Activated T-cell treated with anti-CD3 and anti-CD28 coated beads, Interleukin-2, amount 50 U/mL, for 4 hours (primary cell): ENCODE results near the gene RIT2. TPM values are rescaled to one million over a fixed set of nuclear protein-coding genes. Genes with fewer than 3 reads are reported as not detected.
"Not testable (repeated sequence)": the region's sequence is repeated elsewhere in the genome, so short reads cannot be mapped to it uniquely, and the experiment has no call there.

Experiments used
- ATAC-seq, 2 donors: fragments of 200-7000 bp; cut with Tn5 transposase; one replicate each; pipeline ENCODE4 v1.10.0; 2021
- DNase-seq: peaks from one replicate; pipeline ENCODE4 v3.0.0-alpha.2; 2020
- H3K27me3 Mint-ChIP-seq: one replicate; pipeline ENCODE4 v1.8.0; 2021; ENCODE audit warnings: low read depth, mixed read lengths
- H3K36me3 Mint-ChIP-seq: one replicate; pipeline ENCODE4 v1.8.0; 2022; ENCODE audit warnings: mixed read lengths; ENCODE audit not compliant: insufficient read depth
- H3K4me1 Mint-ChIP-seq: one replicate; pipeline ENCODE4 v1.8.0; 2021; ENCODE audit warnings: low read depth, mixed read lengths
- H3K4me3 Mint-ChIP-seq: one replicate; pipeline ENCODE4 v1.8.0; 2021; ENCODE audit warnings: mild to moderate bottlenecking, moderate library complexity, mixed read lengths
- H3K9me3 Mint-ChIP-seq: one replicate; pipeline ENCODE4 v1.8.0; 2021; ENCODE audit warnings: mixed read lengths
- total RNA-seq, 3 donors: library from RNA; stranded (reverse); gene quantifications; one replicate each; pipeline ENCODE4 v1.2.1, GENCODE V29; 2021

Gene RIT2
- total RNA-seq, 3 donors from 2014 or later = not detected

DNA sequence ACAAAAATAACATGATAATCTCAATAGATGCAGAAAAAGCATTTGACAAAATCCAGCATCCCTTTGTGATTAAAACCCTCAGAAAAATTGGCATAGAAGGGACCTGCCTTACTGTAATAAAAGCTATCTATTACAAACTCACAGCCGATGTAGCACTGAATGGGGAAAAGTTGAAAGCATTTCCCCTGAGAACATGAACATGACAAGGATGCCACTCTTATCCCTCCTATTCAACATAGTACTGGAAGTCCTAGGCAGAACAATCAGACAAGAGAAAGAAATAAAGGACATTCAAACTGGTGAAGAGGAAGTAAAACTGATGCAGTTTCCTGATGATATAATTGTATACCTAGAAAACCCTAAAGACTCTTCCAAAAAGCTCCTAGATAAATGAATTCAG lies 368.7 kb downstream of the RIT2 start:
- H3K36me3 Mint-ChIP-seq = no peaks in the 10 kb centered on the region
- no peaks in the 10 kb centered on the region for H3K27me3 Mint-ChIP-seq
- H3K9me3 Mint-ChIP-seq = peaks cover 3% of the 10 kb centered on the region

DNA sequence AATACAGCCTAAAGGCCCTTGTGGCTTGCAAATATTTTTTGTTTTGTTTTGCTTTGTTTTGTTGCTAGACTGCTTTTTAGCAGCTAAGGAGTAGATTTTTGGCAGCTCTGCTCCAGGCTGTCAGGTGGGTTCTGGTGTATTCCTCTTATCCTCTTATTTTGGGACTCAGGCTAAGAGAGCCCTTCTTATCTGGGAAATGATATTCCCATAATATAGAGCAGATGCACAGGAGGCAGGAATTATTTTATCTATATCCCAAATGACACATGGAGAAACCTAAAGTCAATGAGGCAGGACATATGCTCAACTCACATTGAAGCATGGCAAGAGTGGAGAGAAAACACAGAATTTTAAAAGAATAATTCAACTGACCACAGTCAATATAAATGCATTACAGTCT lies 369.6 kb downstream of the RIT2 start:
- Mint-ChIP-seq H3K36me3 (no peaks in the 10 kb centered on the region), H3K4me1 (no peaks in the 10 kb centered on the region), H3K27me3 (no peaks in the 10 kb centered on the region), H3K4me3 (no peak overlapping the region), H3K9me3 (peaks cover 3% of the 10 kb centered on the region)
- DNase-seq (no peak), ATAC-seq (no peak)

More for the DNA sequence above, 368.7 kb downstream of the RIT2 start:
- DNase-seq (no peak), ATAC-seq (no peak)
- H3K4me1 Mint-ChIP-seq = no peaks in the 10 kb centered on the region
- no peak overlapping the region for H3K4me3 Mint-ChIP-seq

DNA sequence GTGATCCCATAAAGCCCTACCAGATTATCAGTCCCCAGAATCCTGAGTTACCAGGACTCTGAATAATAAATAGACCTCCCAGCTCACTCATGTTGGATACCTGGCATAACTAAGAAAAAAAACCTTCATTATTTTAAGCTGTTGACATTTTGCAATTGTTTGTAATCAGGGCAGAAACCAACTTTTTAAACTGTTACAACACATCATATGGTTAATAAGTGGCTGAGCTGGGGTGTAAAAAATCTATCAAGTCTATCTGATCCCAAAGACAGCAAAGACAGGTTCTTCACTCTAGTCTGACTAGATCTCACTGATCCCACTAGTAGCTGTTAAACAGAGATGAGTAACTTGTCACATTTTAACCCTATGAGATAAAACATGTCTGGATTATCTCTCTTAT lies 370.3 kb downstream of the RIT2 start:
- Mint-ChIP-seq H3K4me3 (no peak overlapping the region), H3K36me3 (no peaks in the 10 kb centered on the region), H3K4me1 (no peaks in the 10 kb centered on the region), H3K9me3 (peaks cover 3% of the 10 kb centered on the region), H3K27me3 (no peaks in the 10 kb centered on the region)
- ATAC-seq (no peak), DNase-seq (no peak)

DNA sequence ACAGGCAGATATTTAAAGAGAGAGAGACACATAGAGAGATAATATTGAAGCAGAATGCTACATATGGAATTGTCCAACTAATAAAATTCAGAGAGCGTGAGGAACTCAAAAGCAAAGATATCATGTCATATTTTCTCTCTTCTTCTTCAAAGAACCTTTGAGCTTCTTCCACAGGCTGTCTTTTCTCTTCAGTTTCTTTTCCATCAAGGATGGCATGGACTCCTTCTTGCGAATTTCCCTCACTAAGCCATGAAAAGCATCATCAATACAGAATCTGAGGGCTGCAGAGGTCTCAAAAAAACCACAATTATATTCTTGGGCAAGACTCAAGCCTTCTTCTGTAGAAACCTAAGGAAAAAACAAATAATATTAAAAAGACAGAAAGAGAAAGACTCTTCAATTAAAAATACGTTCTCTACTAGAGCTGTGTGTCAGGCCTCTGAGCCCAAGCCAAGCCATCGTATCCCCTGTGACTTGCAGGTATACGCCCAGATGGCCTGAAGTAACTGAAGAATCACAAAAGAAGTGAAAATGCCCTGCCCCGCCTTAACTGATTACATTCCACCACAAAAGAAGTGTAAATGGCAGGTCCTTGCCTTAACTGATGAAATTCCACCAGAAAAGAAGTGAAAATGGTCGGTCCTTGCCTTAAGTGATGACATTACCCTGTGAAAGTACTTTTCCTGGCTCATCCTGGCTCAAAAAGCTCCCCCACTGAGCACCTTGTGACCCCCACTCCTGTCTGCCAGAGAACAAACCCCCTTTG lies 371.9 kb downstream of the RIT2 start:
- H3K4me1 Mint-ChIP-seq = no peaks in the 10 kb centered on the region

DNA sequence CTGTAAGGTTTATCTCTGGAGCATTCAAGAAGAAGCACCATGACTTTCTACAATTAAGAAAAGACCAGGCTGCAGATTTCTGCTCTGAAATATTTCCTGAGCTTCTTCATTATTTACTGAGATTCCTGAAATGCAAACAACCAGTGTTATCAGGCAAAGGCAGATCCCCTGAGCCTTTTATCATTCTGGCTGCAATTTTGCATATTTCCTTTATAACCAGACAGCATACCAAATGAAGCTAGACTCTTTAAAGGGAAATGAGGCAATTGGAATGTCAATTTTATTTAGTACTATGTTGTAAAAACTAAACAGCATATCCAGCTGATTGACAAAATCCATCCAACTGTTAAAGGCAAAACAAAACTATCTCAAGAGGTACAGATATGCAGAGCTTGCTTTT lies 372.5 kb downstream of the RIT2 start:
- Mint-ChIP-seq H3K9me3 (peaks cover 3% of the 10 kb centered on the region), H3K27me3 (no peaks in the 10 kb centered on the region), H3K36me3 (no peaks in the 10 kb centered on the region), H3K4me1 (no peaks in the 10 kb centered on the region), H3K4me3 (no peak overlapping the region)
- no peak for ATAC-seq
- no peak for DNase-seq

More for the DNA sequence above, 371.9 kb downstream of the RIT2 start:
- Mint-ChIP-seq H3K4me3 (no peak overlapping the region), H3K9me3 (peaks cover 3% of the 10 kb centered on the region), H3K36me3 (no peaks in the 10 kb centered on the region), H3K27me3 (no peaks in the 10 kb centered on the region)
- ATAC-seq (no peak), DNase-seq (no peak)

DNA sequence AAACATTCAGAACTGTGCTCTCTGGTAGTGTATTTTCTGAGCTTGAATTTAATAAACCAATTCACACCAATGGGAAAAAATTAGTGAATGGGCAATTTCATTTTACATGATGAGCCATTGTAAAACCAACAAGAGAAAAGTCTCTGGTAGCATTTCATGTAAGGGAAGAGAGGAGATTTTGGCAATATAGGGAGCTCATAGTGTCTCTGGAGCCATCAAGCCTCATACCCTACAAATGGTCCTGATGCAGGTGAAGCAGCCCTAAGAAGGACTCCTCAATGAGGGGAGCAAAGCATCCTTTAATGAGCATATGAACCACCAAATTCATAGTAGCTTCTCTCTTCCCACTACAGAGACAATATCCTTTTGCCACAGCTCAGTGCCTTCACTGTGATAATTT lies 373.0 kb downstream of the RIT2 start:
- no peak for DNase-seq
- no peak for ATAC-seq
- no peak overlapping the region for H3K4me3 Mint-ChIP-seq
- H3K27me3 Mint-ChIP-seq = no peaks in the 10 kb centered on the region
- H3K9me3 Mint-ChIP-seq = peaks cover 3% of the 10 kb centered on the region
- no peaks in the 10 kb centered on the region for H3K36me3 Mint-ChIP-seq
- H3K4me1 Mint-ChIP-seq = no peaks in the 10 kb centered on the region

DNA sequence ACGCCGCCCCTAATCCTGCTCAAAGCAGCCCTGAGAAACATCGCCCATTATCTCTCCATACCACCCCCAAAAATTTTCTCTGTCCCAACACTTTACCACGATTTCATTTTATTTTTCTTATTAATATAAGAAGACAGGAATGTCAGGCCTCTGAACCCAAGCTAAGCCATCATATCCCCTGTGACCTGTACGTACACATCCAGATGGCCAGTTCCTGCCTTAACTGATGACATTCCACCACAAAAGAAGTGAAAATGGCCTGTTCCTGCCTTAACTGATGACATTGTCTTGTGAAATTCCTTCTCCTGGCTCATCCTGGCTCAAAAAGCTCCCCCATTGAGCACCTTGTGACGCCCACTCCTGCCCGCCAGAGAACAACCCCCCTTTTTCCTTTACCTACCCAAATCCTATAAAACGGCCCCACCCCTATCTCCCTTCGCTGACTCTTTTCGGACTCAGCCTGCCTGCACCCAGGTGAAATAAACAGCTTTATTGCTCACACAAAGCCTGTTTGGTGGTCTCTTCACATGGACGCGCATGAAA lies 373.6 kb downstream of the RIT2 start:
- not testable (repeated sequence) for H3K27me3 Mint-ChIP-seq, H3K4me1 Mint-ChIP-seq, H3K9me3 Mint-ChIP-seq, DNase-seq, H3K36me3 Mint-ChIP-seq, ATAC-seq, H3K4me3 Mint-ChIP-seq

DNA sequence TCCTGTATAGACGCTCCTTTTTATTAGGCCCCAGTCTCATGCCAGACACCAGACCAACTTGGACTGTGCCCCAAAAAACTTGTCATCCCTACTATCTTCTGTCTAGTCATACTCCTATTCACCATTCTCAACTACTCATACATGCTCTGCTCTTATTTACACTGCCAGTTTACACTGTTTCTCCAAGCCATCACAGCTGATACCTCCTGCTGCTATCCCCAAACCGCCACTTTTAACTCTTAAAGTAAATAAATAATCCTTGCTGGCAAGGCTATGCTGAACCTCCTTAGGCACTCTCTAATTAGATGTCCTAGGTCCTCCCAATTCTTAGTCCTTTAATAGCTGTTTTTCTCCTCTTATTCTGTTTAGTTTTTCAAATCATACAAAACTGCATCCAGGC lies 374.2 kb downstream of the RIT2 start:
- ATAC-seq, H3K4me1 Mint-ChIP-seq, DNase-seq, H3K9me3 Mint-ChIP-seq, H3K27me3 Mint-ChIP-seq, H3K36me3 Mint-ChIP-seq, H3K4me3 Mint-ChIP-seq: not testable (repeated sequence)

DNA sequence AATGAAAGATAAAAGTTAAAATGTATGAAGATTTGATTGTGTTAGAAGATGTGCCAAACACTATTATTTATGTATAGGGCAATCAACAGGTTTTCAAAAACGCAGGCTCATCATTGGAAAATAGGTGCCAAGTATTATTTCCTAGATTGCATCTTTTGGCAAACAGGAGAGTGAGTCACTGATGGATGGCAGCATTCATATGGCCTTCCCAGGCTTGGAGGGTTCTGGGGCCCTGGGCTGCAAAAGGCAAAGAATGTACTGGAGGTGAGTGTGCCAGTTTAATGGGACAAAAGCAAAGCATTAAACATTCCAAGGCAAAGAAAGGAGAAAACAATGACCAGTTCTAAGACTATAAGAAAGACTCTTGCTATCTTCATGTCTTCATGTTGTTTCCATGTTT lies 379.4 kb downstream of the RIT2 start:
- no peak for ATAC-seq
- Mint-ChIP-seq H3K27me3 (no peaks in the 10 kb centered on the region), H3K4me1 (no peaks in the 10 kb centered on the region), H3K36me3 (no peaks in the 10 kb centered on the region), H3K4me3 (no peak overlapping the region), H3K9me3 (no peaks in the 10 kb centered on the region)
- DNase-seq = no peak

DNA sequence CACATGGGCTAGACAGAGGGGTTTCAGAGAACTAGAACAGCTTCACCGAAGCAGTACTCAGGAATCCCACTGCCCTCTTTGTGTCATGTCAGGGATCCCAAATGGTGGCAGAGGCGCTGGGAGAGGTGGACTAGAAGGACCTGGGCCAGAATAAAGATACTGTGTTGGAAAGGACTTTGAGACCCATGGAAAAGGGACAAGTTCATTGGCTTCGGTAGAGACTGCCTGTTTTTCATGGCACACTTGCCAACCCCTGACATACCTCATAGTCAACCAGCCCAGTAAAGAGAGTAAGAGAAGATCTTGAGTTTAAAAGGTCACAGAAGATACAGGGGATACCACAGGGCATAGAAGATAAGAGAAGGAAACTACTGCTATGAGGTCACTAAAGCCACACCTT lies 381.0 kb downstream of the RIT2 start:
- H3K27me3 Mint-ChIP-seq = no peaks in the 10 kb centered on the region
- H3K9me3 Mint-ChIP-seq = peaks cover 4% of the 10 kb centered on the region
- no peaks in the 10 kb centered on the region for H3K4me1 Mint-ChIP-seq
- no peak overlapping the region for H3K4me3 Mint-ChIP-seq
- DNase-seq = no peak
- H3K36me3 Mint-ChIP-seq = no peaks in the 10 kb centered on the region
- ATAC-seq = no peak

DNA sequence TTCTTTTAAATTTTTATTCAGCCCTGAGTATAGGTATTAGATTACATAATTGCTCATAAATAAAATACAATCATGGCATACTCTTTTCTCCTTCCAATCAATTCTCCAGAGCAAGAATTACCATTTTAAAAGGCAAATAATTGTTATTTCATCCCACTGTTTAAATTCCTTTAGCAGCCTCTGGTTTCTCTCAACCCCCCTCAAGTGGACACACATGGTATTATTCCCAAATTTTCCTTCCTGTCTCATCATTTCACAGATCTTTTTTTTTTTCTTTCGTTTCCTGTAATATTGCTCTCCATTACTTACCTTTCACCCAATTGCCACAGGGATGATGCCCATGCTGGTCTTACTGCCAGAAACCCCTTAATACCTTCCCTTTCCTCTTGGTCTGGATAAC lies 385.2 kb downstream of the RIT2 start:
- DNase-seq (no peak), ATAC-seq (no peak)
- H3K9me3 Mint-ChIP-seq = peaks cover 4% of the 10 kb centered on the region
- H3K27me3 Mint-ChIP-seq = no peaks in the 10 kb centered on the region
- no peaks in the 10 kb centered on the region for H3K4me1 Mint-ChIP-seq
- H3K4me3 Mint-ChIP-seq = no peak overlapping the region
- H3K36me3 Mint-ChIP-seq = no peaks in the 10 kb centered on the region

DNA sequence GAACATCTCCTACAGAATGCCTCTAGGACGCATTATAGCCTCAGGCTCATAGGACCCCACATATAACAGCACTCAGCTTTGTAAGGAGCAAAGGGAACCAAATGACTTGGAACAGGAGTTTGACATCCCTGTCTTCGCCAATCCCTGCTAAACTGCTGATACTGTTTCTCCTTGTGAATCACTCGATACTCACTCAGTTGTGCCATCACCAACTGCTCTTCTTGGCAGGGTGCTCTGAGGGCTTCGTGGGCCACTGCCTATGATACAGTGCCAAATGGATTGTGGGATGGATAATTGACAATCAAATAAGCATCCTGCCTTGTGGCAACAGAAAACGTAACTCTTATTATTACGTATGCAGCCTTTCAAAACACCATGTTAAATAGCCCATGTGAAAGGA lies 396.3 kb downstream of the RIT2 start:
- Mint-ChIP-seq H3K27me3 (no peaks in the 10 kb centered on the region), H3K4me1 (no peaks in the 10 kb centered on the region), H3K4me3 (no peak overlapping the region), H3K36me3 (no peaks in the 10 kb centered on the region), H3K9me3 (peaks cover 10% of the 10 kb centered on the region)
- DNase-seq = no peak
- no peak for ATAC-seq

DNA sequence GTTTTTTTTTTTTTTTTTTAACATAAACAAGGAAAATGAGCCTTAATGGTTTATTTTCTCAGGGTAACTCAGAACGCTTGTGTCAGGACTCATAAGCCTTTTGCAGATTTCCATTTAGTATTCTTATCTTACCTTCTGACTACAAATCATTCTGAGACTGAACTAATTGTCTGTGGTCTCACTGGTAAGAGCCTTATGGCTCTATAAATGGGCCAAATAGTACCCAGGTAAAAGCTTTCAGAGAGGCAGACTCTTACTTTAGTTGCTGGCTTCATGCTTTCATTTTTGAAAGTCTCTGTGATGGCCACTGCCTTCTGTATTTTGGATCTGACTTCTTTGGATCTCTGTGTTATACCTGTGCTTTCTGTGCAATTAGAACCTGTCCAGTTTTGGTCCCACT lies 403.4 kb downstream of the RIT2 start:
- no peaks in the 10 kb centered on the region for H3K27me3 Mint-ChIP-seq
- ATAC-seq (no peak), DNase-seq (no peak)
- H3K9me3 Mint-ChIP-seq = peaks cover 10% of the 10 kb centered on the region
- H3K4me1 Mint-ChIP-seq = no peaks in the 10 kb centered on the region
- no peak overlapping the region for H3K4me3 Mint-ChIP-seq
- no peaks in the 10 kb centered on the region for H3K36me3 Mint-ChIP-seq

DNA sequence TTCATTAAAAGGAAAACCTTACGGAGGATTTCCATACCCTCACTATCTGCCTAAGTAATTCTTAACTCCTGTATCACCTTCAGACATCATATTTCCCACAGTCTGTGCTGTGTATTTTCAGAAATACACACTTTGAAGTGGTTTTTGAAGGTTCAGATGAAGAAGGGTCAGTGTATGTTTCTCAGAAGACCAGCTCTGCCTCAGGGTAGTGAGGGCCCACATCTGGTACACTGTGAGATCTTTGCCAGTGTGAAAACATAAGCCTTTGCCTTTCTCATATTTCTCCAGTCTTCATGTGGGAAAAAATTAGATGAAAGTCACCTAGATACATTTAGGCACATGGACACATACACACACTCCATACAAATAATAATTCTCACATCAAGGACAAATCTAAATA lies 408.4 kb downstream of the RIT2 start:
- Mint-ChIP-seq H3K4me3 (no peak overlapping the region), H3K27me3 (no peaks in the 10 kb centered on the region), H3K4me1 (no peaks in the 10 kb centered on the region), H3K9me3 (peaks cover 13% of the 10 kb centered on the region), H3K36me3 (no peaks in the 10 kb centered on the region)
- ATAC-seq (no peak), DNase-seq (no peak)

DNA sequence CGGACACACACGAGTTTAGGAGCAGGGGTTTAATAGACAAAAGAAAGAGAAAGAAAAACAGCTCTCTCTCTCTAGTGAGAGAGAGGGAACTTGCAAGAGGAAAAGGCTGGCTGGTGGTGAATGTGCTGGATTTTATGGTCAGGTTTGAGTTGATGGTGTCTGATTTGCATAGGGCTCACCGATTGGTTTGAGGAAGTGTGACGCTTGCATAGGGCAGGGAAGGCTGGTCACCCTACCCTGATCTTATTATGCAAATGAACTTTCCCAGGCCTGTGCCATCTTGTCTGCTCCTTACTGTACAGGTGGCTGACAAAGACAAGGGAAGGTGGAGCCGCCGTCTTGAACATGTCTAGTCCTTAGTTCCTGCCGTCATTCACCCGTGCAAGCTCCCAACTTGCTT lies 408.9 kb downstream of the RIT2 start:
- no peaks in the 10 kb centered on the region for H3K36me3 Mint-ChIP-seq
- no peak for DNase-seq
- no peaks in the 10 kb centered on the region for H3K4me1 Mint-ChIP-seq
- no peaks in the 10 kb centered on the region for H3K27me3 Mint-ChIP-seq
- no peak for ATAC-seq
- no peak overlapping the region for H3K4me3 Mint-ChIP-seq
- peaks cover 15% of the 10 kb centered on the region for H3K9me3 Mint-ChIP-seq
